Hematopoietic multipotent progenitor cell treated with erythropoietin and hydrocortisone succinate and interleukin-3 and kit ligand, for 15 days (in vitro differentiated cells): ENCODE data around the gene CEP350.
"Not testable (repeated sequence)": the region's sequence is repeated elsewhere in the genome, so short reads cannot be mapped to it uniquely, and the experiment has no call there.

Experiments used
- DNase-seq: peaks from one replicate; pipeline ENCODE4 v3.0.0-alpha.2; 2015; ENCODE audit warnings: low spot score

The CEP350 gene

DNA sequence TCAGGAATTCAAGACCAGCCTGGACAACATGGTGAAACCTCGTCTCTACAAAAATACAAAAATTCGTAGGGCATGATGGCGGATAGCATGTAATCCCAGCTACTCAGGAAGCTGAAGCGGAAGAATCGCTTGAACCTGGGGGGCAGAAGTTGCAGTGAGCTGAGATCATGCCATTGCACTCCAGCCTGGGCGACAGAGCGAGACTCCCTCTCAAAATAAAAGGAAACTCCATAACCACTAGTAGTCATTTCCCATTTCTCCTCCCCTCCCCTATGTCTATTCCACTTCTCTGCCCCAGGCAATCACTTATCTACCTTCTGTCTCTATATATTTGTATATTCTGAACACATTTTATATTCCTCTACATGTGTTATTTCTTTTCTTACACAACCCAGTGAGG lies 4.0 kb upstream of the CEP350 start:
- DNase-seq: no peak

DNA sequence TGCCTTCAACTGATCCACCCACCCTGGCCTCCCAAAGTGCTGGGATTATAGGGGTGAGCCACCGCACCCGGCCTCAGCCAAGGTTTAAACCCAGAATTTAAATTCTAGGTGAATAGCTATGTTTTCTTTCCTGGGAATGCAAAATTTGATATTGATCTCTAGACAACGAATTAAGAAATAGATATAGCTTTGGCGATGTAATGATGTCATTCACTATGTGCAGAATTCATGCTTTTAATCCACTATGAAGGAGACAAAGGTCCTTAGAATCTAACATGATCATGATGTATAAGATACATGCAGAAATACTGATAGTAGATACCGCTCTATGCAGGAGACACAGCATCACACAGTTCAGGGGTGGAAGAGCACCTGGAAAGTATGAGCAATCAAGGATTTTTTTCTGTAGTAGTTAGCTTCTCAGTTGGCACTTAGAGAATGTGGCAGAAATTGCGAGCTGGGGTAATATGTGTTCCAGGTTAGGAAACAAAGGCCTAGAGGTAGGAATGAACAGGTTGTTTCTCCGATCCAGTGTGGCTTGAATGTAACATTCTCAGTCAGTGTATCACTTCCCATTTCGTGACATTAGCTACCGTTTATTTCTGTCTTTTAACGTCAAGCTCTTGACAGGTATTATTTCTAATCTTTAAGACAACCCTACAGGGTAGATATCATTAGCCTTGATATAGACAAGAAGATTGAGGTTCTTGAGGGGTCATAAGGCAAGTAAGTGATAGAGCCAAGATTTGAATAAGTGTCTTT lies 3.0 kb upstream of the CEP350 start:
- no peak for DNase-seq

DNA sequence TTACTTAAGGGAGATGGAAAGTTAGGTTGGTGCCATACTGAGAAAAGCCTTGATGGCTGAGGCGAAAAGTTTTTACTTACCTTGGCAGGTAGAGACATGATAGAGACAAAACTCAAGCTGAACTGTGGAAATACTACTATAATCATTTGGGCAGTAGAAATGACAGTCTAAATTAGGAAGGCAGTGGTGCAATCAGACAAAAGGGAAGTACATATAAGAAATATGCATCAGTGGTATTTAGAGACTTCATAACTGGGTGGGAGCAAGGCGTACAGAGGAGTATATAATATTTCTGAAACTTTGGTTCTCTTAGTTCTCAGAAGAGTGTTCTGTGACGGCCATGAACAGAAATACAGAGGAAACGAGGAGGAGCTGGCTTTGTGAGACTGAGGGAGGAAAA lies 2.4 kb upstream of the CEP350 start:
- DNase-seq: no peak

DNA sequence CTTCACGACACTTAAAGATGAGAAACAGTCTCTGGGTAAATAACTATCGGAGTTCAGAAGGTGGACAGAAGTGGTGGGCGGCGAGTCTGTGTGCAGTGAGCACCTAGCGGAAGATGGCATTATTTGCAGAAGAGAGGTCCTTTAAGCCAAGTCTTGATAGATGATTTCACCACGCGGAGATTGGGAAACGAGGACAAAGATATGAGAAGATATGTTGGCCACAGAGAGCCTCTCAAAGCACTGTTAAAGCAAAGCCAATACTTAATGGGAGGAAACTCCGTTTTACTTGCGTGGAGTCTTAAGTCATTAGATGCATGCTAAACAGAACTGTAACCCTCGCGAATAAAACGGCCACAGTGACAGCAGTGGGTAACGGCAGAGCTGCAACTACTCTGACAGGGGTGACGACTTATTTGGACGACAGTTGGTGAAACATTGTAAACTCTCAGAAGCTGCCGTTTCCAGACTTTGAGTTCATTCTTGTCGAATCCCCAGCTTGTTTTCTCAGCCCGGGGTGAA lies 577 bp upstream of the CEP350 start:
- peak; percentile 57 for DNase-seq

DNA sequence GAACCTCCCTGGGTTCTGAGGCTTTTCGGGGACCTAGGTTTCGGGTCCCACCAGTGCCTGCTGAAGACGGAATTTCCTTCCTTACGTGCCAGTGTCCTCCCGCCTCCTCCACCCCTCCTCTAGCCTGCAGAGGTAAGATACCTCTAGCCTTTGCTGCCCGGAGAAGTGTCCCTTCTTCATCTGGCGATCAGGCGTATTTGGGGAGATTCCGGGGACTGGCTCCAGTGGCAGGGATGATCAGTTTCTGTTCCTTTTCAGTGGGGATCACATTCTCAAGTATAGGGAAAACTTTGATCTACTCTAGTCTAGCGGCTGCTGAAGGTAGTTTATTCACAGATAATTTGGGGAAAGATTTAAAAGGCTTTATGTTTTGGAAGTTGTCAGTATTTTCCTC lies 674 bp downstream of the CEP350 start:
- no peak for DNase-seq

DNA sequence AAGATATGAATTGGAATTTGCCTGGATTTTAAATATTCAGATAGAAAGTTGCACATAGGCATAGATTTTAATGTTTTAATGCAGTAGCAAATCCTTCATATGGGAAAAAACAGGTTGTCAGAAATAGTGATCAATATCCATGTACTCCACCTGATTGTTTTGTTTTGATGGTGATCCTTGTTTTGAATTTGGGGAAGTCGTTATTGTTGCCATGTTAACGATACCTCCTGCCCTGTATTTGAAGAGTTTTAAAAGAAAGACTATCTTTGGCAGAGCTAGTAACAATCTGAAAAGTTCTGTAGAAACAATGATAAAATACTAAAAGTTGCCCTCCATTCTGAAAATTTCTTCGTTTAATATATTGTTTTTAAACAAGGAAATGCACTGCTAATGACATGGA lies 1.1 kb downstream of the CEP350 start:
- DNase-seq: no peak

DNA sequence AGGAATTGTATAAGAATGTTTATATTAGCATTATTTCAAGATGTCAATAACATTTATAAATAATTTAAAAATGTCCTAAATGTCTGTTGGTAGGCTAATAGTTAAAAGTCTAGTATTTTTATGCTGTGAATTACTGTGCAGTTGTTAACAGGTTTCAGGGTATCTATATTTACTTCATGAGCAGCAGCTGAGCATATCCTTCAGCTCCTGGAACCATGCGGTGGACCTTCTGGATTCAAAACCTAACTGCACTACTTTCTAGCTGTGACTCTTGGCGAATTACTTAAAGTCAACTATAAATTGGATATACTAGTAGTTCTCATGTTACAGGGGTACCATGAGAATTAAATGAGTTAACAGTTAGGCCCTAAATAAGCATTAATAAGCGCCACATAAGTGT lies 3.7 kb downstream of the CEP350 start:
- DNase-seq: no peak

DNA sequence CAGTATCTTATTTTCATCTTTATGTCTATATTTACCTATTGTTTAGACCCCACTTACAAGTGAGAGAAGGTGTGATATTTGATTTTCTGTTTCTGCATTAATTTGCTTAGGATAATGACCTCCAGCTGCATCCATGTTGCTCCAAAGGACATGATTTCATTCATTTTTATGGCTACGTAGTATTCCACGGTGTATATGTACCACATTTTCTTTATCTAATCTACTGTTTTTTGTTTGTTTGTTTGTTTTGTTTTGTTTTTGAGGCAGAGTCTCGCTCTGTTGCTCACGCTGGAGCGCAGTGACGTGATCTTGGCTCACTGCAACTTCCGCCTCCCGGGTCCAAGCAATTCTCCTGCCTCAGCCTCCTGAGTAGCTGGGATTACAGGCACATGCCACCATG lies 7.6 kb downstream of the CEP350 start:
- not testable (repeated sequence) for DNase-seq

DNA sequence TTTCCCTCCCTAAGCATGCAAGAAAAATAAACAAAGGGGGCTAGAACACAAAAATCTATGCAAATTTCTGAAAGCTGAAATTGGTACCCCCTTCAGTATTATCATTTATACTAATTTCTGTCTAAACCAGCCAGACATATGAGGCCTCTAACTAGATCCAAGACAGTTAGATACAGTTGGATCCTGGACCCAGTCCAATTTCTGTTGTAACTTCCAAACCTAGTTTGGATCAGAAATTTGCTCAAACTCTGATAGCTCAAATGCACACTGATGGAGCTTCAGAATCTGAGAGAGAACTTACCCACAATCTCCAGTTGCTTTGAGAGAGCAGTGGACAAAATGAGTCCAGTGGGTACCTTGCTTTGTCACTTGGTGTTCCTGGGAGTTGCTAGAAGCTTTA lies 11.9 kb downstream of the CEP350 start:
- no peak for DNase-seq

DNA sequence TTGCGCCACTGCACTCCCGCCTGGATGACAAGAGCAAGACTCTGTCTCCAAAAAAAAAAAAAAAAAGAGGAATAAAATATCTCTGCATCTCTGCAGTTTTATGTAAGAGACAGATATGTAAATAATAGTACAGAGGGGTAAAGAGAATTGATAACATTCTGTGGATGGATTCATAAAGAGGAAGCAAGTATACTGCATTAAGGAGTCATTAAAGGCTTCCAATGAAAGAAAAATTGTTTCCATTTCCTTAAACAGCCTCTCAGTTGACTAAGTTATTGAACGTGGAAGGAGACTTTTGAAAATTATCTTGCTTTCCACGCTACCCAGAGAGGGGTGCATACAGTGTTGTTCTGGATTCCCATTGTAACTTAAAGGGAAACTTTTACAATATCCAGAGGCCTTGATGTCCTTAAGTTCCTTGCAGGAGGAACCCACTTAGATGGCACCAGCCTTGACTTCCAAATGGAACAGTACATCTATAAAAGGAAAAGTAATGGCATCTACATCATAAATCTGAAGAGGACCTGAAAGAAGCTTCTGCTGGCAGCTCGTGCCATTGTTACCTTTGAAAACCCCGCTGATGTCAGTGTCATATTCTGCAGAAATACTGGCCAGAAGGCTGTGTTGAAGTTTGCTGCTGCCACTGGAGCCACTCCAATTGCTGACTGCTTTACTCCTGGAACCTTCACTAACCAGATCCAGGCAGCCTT lies 13.8 kb downstream of the CEP350 start:
- no peak for DNase-seq

DNA sequence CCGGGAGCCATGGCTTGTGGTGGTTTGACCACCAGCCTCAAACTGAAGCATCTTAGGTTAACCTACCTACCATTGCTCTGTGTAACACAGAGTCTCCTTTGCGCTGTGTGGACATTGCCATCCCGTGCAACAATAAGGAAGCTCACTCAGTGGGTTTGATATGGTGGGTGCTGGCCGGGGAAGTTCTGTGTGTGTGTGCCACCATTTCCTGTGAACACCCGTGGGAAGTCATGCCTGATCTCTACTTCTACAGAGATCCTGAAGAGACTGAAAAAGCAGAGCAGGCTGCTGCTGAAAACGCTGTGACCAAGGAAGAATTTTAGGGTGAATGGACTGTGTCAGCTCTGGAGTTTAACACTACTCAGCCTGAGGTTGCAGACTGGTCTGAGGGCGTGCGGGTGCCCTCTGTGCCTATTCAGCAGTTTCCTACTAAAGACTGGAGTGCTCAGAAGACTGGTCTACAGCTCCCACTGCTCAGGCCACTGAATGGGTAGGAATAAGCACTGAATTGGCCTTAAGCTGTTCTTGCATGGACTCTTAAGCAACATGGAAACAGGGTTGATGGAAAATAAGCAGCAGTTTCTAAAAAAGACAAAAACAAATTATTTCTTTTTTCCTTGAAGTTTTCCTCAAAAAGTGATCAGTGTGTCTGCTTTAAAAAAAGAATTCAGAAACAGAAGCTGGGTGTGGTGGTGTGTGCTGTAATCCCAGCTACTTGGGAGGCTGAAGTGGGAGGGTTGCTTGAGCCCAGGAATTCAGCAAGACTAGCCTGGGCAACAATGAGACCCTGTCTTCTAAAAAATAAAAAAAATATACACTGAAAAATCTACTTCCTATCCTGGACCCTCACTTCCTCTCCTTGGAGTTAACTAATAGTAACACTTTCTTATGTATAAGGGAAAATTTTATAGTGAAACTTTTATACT lies 14.6 kb downstream of the CEP350 start:
- no peak for DNase-seq

DNA sequence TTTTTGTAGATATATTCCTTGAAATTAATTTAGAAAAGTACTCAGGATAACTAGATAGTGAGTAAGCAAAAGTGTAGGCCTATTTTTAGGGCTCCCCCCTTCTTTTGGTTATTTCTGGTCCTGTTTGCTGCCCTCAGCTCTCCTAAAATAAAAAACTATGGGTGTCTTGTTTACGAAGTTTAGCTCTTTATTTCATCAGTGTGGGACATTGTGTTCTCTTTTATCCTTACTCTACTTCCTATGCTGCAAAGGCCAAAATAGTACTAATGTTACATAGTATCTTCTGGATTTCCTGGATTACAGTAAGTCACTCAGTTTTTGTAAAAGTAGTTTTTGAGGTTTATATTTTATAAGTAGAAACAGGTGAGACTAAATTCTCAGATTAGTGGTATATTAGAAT lies 15.4 kb downstream of the CEP350 start:
- no peak for DNase-seq

DNA sequence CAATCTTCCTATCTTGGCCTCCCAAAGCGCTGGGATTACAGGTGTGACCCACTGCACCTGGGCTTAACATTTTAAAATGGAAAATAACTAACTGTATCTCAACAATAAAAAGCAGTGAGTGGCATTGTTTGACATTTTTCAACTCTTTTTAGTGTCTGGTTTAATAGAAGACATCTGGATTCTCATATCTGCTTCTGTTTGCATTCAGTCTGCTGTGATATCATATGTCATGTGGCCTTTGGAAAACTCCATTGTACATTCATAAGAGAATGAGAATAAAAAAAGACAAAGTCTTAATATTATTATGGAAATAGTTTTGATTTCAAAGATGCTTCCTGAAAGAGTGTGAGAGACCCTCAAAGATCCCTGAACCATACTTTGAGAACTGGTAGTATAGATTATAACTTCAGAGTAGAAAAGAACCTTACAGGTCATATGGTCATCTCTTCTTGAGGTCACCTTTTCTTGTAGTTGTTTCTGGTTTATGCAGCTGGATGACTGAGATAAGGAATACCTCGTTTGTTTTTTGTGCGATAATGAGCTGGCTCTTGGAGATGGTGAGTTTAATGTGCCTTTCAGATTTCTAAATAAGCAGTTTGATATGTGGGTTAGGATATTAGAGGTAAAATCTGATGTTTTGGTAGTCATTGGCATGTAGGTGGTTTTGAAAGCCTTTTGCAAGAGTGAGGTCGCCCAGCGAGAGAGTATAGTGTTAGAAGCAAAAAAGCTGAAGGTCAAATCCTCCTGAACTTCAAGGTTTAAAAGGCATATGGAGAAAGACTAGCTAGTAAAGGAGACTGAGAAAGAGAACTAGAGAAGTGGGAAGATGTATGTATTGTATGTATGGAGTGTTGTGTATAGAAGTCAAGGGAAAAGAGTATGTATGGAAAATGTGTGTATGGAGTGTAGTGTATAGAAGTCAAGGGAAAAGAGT lies 17.2 kb downstream of the CEP350 start:
- DNase-seq: no peak

DNA sequence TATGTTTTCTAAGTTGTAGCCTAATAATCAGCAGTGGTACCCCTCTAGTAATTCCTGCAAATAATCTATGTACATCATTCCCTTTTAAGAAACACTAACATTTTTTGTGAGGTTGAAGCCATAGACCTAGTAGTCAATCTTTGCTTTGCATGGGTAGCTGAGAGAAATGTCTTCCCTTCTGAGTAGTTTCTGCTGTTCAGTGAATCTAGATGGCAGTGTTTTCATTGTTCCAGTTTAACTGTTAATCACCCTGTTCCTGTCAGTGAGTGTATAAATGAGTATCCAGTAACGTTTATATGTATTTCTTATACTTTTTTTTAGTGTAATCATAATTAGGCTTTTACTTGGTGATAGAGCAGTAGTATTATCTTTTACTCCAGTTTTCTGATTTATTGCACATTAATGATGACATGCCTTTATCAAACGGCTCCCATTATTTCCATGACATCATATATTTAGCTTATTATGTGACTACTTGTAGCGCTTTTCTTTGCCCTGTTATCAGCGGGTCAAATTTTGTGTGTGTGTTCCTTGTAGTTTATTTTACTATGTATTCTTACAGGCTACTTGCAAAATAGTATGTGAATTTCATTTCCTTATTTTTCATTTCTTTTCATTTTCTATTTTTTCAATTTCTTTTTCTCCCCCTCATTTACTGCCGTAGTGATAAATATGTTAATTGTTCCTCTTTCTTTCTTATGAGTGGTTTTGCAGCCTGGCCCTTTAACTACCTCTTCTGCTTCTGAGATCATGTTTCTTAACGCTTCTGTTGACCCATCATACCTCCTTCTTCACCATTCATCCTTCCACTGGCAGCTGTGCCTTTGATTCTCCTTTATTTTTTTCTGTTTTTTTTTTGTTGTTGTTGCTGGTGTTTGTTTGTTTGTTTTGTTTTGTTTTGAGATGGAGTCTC lies 18.8 kb downstream of the CEP350 start:
- no peak for DNase-seq

DNA sequence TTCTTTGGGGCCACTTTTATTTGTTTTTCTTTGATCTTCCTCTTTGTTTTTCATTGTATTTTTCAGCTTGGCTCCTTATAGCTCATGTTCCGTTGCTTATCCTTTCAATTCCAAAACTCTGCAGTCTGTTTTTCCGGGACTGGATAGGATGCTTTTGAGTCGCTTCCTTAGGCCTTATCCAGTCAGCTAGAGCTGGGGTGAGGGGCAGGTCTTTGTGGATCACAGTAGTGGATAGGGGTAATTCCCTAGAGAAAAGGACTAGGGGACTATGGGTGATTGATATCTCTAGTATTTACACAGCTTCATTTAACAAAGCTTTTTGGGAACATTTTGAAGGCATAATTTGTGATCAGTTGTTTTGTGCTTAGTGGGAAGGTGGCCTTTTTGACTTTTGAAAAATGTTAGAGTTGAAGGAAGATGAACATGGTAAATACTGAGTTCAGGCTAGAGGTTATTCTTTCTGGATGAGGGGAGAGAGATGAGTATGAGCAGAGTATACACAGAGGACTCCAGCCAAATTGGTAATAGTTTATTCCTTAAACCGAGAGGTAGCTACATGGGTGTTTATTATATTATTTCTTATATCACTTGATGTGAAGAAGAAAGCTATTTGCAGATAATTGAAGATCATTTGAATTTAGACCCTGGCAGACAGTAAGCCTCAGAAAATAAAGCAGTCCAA lies 22.5 kb downstream of the CEP350 start:
- DNase-seq: no peak

DNA sequence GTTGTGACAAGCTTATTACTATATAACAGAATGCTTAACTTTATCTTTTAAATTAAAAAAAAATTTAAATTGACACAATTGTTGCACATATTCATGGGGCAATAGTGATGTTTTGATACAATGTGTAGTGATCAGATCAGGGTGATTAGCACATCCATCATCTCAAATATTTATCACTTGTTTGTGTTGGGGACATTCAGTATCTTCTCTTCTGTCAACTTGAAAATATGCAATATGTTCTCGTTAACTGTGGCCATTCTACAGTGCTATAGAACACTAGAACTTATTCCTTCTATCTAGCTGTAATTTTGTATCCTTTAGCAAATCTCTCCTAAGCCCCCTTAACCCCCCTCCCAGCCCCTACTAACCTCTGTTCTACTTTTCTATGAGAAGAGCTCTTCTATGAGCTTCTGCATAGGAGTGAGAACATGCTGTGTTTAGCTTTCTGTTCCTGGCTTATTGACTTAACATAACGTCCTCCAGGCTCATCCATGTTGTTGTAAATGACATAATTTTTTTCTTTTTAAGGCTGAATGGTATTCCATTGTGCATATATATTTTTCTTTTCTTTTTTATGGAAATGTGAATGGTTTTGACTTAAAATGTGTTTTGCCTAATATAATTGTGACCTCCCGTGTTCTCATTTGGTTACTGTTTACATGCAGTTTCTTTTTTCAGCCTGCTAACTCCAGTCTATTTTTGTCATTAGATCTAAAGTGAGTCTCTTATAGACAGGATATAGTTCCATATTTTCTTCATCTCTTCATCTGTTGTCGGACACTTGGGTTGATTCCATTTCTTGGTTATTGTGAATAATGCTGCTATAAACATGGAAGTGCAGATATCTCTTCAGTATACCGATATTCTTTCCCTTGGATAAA lies 23.8 kb downstream of the CEP350 start:
- no peak for DNase-seq

DNA sequence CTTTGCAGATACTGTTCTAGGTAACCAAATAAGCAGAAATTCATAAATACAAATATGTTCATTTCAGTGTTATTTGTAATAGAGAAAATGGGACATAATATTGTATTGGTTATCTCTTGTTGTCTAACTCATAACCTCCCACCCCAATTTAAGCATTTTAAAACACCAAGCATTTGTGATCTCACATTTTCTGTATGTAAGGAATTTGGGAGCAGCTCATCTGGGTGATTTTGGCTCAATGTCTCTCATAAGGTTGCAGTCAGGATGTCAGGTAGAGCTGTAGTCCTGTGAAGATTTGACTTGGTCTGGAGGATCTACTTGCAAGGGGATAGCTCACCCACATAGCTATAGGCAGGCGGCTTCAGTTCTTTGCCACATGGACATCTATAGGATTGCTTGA lies 29.5 kb downstream of the CEP350 start:
- DNase-seq: no peak

DNA sequence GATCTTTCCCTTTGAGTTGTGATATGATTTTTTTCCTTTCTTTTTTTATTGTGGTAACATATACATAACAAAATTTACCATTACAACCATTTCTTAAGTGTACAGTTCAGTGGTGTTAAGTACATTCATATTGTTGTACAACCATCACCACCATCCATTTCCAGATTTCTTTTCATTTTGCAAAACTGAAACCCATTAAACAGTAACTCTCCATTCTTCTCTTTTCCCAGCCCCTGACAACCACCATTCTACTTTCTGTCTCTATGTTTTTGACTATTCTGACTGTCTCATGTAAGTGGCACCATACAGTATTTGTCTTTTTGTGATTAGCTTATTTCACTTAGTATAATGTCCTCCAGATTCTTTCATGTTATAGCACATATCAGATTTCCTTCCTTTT lies 30.3 kb downstream of the CEP350 start:
- no peak for DNase-seq

DNA sequence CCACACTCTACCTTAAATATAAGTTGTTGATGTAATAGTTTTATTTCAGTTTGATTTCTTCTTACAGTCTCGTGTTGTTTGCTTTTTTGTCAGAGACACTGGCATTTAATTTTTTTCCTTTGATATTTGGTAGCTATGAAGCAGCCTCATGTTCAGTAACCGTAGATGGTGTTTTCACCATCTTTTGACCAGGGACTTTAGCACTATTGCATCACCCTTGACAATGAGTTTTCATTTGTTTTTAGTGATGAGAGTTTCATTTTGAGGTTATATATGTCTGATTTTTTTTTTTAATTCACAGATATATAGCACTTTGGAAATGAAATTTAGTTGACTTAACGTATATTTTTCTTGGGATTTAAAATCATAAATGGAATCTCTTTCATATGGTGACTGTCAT lies 36.2 kb downstream of the CEP350 start:
- DNase-seq: no peak
